Lung (tissue), 12 donors: ENCODE data around the gene B3GNT5. TPM values are rescaled to one million over a fixed set of nuclear protein-coding genes. Genes with fewer than 3 reads are reported as not detected.
A peak's percentile ranks its signal among the peaks of the same experiment; 100 is the strongest.

ENCODE experiments used
- ATAC-seq: fragments of 200-7000 bp; cut with Tn5 transposase; one replicate; pipeline ENCODE4 v1.9.1; 2020; ENCODE audit warnings: moderate number of reproducible peaks; ENCODE audit not compliant: insufficient read depth, low FRiP score
- DNase-seq, 3 donors: peaks; one replicate each; pipeline ENCODE4 v3.0.0-alpha.2; 2013 to 2017
- H3K27ac ChIP-seq, 2 donors: one replicate each; pipeline ENCODE4 v1.5.1; 2013; ENCODE audit warnings: mild to moderate bottlenecking in 2 of 2, moderate library complexity in 2 of 2, control low read depth in 1 of 2, inconsistent platforms in 1 of 2, low read depth in 1 of 2, low read length in 1 of 2
- H3K27me3 ChIP-seq, 3 donors: one replicate each; pipeline ENCODE4 v1.5.1; 2013; ENCODE audit warnings: low read length in 2 of 3; ENCODE audit not compliant: control insufficient read depth in 3 of 3, insufficient read depth in 3 of 3
- H3K36me3 ChIP-seq, 4 donors: one replicate each; pipeline ENCODE4 v1.5.1; 2013; ENCODE audit warnings: low read length in 4 of 4, mild to moderate bottlenecking in 1 of 4, moderate library complexity in 1 of 4; ENCODE audit not compliant: control insufficient read depth in 4 of 4, insufficient read depth in 4 of 4
- H3K4me1 ChIP-seq, 5 donors: one replicate each; pipeline ENCODE4 v1.5.1; 2013; ENCODE audit warnings: low read length in 5 of 5, mild to moderate bottlenecking in 2 of 5, moderate library complexity in 1 of 5; ENCODE audit not compliant: control insufficient read depth in 5 of 5, insufficient read depth in 5 of 5
- H3K4me3 ChIP-seq: one replicate; pipeline ENCODE4 v1.5.1; 2013; ENCODE audit warnings: mild to moderate bottlenecking, control low read depth, moderate library complexity
- H3K9ac ChIP-seq, 2 donors: one replicate each; pipeline ENCODE4 v1.5.1; 2013; ENCODE audit warnings: low read length in 2 of 2, control low read depth in 1 of 2; ENCODE audit not compliant: insufficient read depth in 1 of 2
- H3K9me3 ChIP-seq, 4 donors: one replicate each; pipeline ENCODE4 v1.5.1; 2013; ENCODE audit warnings: low read length in 3 of 4, mild to moderate bottlenecking in 1 of 4, moderate library complexity in 1 of 4; ENCODE audit not compliant: control insufficient read depth in 4 of 4, insufficient read depth in 3 of 4
- CTCF ChIP-seq: IDR thresholded peaks from 2 replicates; pipeline ENCODE4 v1.5.1; 2012; ENCODE audit warnings: mild to moderate bottlenecking; ENCODE audit errors: control extremely low read depth, extremely low read depth
- WGBS, 2 donors: extraction: QIAGEN DNeasy Blood & Tissue Kit; methylation state at CpG; one replicate each; pipeline ENCODE4 v1.1.7; 2013; 5-methylcytosine and 5-hydroxymethylcytosine counted together
- polyA plus RNA-seq, 2 donors: library from polyadenylated mRNA; stranded (reverse); fragments of 200-250 nt; gene quantifications; one replicate each; pipeline ENCODE4 v1.2.1, GENCODE V29; 2013
- total RNA-seq, 2 donors: library from RNA; depleted of rRNA in 1 of 2; stranded (reverse); fragments of >200 nt in 1 of 2; gene quantifications; one replicate each; pipeline ENCODE4 v1.2.1, GENCODE V29; 2014 to 2021
- donor health status: control.
- donor health status: control.
- donor health status: Bipolar disorder and iron deficiency.
- donor health status: healthy.
- donor health status: DM: yes; HTN: yes; CAD: no.

Gene B3GNT5
- total and polyA plus RNA-seq, 4 donors = 13.5 to 43.1 (median 26.8) TPM

DNA sequence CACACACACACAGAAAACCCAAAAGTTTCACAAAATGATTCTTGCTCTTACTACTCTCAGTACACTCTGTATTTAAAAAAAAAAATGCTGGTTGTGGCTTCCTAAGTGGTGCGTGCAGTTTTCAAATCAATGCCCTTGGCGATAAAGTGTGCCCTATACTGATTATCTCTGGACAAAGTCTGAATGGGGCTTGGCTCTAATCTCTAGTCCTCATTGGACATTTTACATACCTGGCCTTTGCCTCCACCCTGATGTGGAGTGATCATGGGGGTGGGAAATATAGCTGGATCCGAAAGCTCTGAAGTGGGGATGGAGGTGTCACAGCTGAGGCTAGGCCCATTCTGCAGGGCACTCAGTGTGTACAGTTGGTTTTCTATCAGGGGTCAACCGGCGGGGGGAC is 14.1 kb downstream of the B3GNT5 start:
- no peak for DNase-seq
- no peak for TF ChIP-seq CTCF

DNA sequence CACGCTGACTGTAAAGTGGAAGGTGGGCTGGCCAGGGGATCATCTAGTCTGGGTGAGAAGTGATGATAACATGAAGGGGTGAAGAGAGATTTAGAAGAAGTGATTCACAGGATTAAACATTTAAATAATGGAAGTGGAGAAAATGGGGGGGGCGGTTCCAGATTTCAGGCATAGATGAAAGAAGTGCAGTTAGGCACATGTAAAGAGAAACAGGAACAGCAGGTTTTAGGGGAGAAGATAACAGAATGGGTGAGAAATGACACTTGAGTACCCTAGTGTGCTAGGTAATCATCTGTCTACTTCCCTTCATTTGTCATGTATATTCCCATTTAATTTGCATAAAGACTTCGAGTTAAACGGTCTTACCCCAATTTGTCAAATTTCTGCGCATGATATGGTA is 15.3 kb downstream of the B3GNT5 start:
- DNase-seq (peak in 1 of 3 donors; percentile 56), ATAC-seq (no peak)
- peaks cover 4 to 8% (median 6%) of the 10 kb centered on the region in 4 donors for H3K36me3 ChIP-seq
- no peak overlapping the region for H3K9ac ChIP-seq
- no peak overlapping the region for H3K4me3 ChIP-seq
- H3K27ac ChIP-seq = peak overlapping the region in 1 of 2 donors; percentile 5
- H3K27me3 ChIP-seq = no peaks in the 10 kb centered on the region
- no peak for TF ChIP-seq CTCF
- WGBS, 2 donors = 73 to 76% methylated on average over 5 of the region's 5 CpGs
- no peaks in the 10 kb centered on the region for H3K9me3 ChIP-seq
- H3K4me1 ChIP-seq = peaks cover 2 to 19% (median 4%) of the 10 kb centered on the region in 5 donors

More for the DNA sequence above, 14.1 kb downstream of the B3GNT5 start:
- 95 to 99% methylated on average over 5 of the region's 5 CpGs for WGBS, 2 donors
- H3K27ac ChIP-seq = no peak overlapping the region
- H3K36me3 ChIP-seq = peaks cover 2 to 8% (median 6%) of the 10 kb centered on the region in 4 donors
- H3K27me3 ChIP-seq = no peaks in the 10 kb centered on the region
- no peak overlapping the region for H3K4me3 ChIP-seq
- H3K9ac ChIP-seq = no peak overlapping the region
- ATAC-seq = no peak
- peaks cover 2 to 22% (median 9%) of the 10 kb centered on the region in 5 donors for H3K4me1 ChIP-seq
- H3K9me3 ChIP-seq = no peaks in the 10 kb centered on the region

- ATAC-seq (no peak), DNase-seq (no peak)
- Histone ChIP-seq H3K9me3 (no peaks in the 10 kb centered on the region), H3K4me1 (peaks cover 0 to 13% (median 2%) of the 10 kb centered on the region in 5 donors), H3K4me3 (no peak overlapping the region), H3K36me3 (peaks cover 4 to 9% (median 7%) of the 10 kb centered on the region in 4 donors), H3K9ac (no peak overlapping the region), H3K27ac (no peak overlapping the region), H3K27me3 (no peaks in the 10 kb centered on the region)
- TF ChIP-seq CTCF = no peak
- 89 to 93% methylated on average over 13 of the region's 13 CpGs for WGBS, 2 donors
These were observed 16.3 kb downstream of the B3GNT5 start for GRCh38 chr3:183269345-183269744.

DNA sequence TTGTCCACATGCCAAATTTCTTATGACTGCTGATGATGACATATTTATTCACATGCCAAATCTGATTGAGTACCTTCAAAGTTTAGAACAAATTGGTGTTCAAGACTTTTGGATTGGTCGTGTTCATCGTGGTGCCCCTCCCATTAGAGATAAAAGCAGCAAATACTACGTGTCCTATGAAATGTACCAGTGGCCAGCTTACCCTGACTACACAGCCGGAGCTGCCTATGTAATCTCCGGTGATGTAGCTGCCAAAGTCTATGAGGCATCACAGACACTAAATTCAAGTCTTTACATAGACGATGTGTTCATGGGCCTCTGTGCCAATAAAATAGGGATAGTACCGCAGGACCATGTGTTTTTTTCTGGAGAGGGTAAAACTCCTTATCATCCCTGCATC is 17.3 kb downstream of the B3GNT5 start:
- Histone ChIP-seq H3K9ac (no peak overlapping the region), H3K36me3 (peaks cover 4 to 9% (median 7%) of the 10 kb centered on the region in 4 donors), H3K27me3 (no peaks in the 10 kb centered on the region), H3K4me1 (peaks cover 0 to 10% (median 0%) of the 10 kb centered on the region in 5 donors), H3K4me3 (no peak overlapping the region), H3K9me3 (no peaks in the 10 kb centered on the region), H3K27ac (no peak overlapping the region)
- WGBS, 2 donors = 91% methylated on average over 7 of the region's 7 CpGs
- no peak for ATAC-seq
- no peak for DNase-seq
- TF ChIP-seq CTCF = no peak
